Measurements from ENCODE around the gene ALDH6A1.
"Not testable (repeated sequence)": the region's sequence is repeated elsewhere in the genome, so short reads cannot be mapped to it uniquely, and the experiment has no call there.

ALDH6A1 gene

DNA sequence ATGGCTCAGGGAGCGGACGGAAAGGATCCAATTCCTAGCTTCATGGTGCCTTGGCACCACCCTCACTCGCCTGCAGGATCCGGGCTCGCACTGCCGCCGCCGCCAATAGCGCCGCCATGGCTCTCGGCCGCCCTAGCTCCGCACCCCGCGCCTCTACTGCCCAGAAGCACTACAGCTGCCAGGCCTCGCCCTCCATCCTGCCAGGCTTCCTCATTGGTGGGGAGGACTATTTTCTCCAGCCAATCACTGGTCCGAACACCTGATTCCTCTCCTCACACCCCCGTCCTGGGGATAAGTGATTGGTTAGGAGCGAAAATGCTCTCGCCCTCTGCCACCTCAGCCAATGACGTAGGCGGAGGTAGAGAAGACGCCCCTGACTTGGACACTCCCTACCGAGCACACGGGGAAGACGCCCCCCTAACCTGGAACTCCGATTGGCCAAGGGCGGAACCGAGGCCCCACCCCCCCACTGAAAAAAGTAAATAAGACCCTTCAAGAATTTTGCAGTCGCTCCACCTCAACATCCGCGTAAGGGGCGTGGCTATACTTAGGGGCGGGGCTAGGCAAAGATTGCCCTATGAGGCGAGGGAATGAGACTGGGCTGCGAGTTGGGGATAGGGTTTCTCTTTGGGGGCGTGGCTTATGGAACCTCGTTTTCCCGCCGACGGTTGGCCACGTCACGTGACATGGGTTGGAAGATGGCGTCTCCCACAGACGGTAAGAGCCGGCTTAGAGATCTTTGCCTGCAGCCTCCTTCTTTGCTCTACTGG lies at the start of gene ALDH6A1, which contains the start of gene LIN52:
Gene ALDH6A1, minus strand, starts transcription at position 177 of the 770 bp plus-strand sequence. Its CDS starts 59 bp downstream, at position 118.
Gene LIN52, plus strand, starts transcription at position 680 of the 770 bp plus-strand sequence. Its CDS starts 19 bp downstream, at position 699.
- Mint-ChIP-seq H3K36me3 (peaks cover 10% of the 10 kb centered on the region), H3K4me3 (peak within 1 kb of the TSS; percentile 98), H3K4me1 (peaks cover 36% of the 10 kb centered on the region), H3K27ac (peak within 1 kb of the TSS; percentile 88), H3K27me3 (no peaks in the 10 kb centered on the region), H3K9me3 (peaks cover 2% of the 10 kb centered on the region)
- peak; percentile 98 for ATAC-seq

DNA sequence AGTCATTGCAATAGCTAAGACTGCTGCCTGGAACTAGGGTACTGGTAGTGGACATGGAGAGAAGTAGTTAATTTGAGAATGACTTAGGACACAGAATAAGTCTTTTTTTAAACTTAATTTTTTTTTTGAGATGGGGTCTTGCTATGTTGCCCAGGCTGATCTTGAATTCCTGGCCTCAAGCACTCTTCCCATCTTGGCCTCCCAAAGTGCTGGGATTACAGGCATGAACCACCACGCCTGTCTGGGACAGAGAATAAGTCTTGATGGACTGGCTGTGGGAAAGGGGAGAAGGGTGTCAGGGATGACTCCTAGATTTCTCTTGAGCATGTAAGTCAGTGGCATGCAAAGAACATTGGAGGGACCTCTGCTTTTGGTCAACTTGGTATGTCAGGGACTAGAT lies 43.4 kb upstream of the ALDH6A1 start:
- H3K9me3 Mint-ChIP-seq = peaks cover 3% of the 10 kb centered on the region
- no peaks in the 10 kb centered on the region for H3K4me1 Mint-ChIP-seq
- H3K27ac Mint-ChIP-seq = no peak overlapping the region
- no peaks in the 10 kb centered on the region for H3K27me3 Mint-ChIP-seq
- H3K36me3 Mint-ChIP-seq = peaks cover 15% of the 10 kb centered on the region
- H3K4me3 Mint-ChIP-seq = no peak overlapping the region
- no peak for ATAC-seq

DNA sequence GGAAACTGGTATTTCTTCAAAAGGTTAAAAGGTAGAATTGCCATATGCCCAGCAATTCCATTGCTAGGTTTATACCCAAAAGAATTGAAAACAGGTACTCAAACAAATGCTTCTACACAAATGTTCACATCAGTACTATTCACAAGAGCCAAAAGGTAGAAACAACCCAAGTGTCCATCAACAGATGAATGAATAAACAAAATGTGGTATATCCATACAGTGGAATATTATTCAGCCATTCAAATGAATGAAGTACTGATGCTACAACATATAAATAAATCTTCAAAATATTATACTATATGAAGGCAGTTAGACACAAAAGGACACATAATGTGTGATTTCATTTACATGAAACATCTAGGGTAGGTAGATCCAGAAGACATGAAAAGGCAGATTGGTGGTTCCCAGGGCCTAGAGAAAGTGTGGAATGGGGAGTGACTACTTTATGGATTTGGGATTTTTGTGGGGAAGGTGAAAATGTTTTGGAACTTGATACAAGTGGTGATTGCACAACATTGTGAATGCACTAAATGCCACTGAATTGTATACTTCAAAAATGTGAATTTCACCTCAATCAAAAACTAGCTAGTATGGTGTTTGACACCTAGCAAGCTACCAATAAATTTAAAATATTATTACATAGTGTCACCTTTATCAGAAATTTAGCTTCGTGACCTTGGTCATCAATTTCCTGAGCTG lies 42.2 kb upstream of the ALDH6A1 start:
- peaks cover 15% of the 10 kb centered on the region for H3K36me3 Mint-ChIP-seq
- no peak for ATAC-seq

DNA sequence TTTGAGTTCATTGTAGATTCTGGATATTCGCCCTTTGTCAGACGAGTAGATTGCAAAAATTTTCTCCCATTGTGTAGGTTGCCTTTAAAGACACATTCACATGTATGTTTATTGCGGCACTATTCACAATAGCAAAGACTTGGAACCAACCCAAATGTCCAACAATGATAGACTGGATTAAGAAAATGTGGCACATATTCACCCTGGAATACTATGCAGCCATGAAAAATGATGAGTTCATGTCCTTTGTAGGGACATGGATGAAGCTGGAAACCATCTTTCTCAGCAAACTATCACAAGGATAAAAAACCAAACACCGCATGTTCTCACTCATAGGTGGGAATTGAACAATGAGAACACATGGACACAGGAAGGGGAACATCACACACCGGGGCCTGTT lies 41.2 kb upstream of the ALDH6A1 start:
- H3K4me1 Mint-ChIP-seq, H3K27me3 Mint-ChIP-seq, H3K27ac Mint-ChIP-seq, H3K4me3 Mint-ChIP-seq, ATAC-seq, H3K9me3 Mint-ChIP-seq: not testable (repeated sequence)
- H3K36me3 Mint-ChIP-seq = peaks cover 20% of the 10 kb centered on the region

More for the DNA sequence above, 42.2 kb upstream of the ALDH6A1 start:
- Mint-ChIP-seq H3K9me3 (peaks cover 3% of the 10 kb centered on the region), H3K27me3 (no peaks in the 10 kb centered on the region), H3K4me1 (no peaks in the 10 kb centered on the region), H3K4me3 (no peak overlapping the region), H3K27ac (no peak overlapping the region)

DNA sequence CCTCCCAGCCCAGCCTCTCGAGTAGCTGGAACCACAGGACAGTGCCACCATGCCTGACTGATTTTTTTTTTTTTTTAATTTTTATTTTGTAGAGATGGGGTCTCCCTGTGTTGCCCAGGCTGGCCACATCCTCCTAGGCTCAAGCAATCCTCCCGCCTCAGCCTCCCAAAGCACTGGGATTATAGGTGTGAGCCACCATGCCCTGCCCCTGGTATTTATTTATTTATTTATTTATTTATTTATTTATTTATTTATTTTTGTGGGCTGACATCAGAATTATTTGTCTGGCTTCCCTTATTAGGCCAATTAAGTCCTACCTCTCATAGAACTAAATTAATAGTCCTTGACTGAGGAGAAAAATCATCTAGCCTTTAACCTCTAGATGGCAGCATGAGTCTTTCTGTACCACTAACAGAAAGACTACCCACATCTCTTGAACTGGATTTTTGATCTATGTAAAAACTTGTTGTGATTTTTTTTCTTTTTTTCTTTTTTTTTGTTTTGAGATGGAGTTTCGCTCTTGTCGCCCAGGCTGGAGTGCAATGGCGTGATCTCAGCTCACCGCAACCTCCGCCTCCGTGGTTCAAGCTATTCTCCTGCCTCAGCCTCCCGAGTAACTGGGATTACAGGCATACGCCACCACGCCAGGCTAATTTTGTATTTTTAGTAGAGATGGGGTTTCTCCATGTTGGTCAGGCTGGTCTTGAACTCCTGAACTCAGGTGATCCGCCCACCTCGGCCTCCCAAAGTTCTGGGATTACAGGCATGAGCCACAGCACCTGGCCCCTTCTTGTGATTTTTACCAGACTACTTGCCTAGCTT lies 27.4 kb upstream of the ALDH6A1 start:
- not testable (repeated sequence) for H3K9me3 Mint-ChIP-seq, H3K4me1 Mint-ChIP-seq, H3K4me3 Mint-ChIP-seq, H3K27me3 Mint-ChIP-seq, H3K27ac Mint-ChIP-seq
- H3K36me3 Mint-ChIP-seq = peaks cover 36% of the 10 kb centered on the region
- ATAC-seq = peak; percentile 63

DNA sequence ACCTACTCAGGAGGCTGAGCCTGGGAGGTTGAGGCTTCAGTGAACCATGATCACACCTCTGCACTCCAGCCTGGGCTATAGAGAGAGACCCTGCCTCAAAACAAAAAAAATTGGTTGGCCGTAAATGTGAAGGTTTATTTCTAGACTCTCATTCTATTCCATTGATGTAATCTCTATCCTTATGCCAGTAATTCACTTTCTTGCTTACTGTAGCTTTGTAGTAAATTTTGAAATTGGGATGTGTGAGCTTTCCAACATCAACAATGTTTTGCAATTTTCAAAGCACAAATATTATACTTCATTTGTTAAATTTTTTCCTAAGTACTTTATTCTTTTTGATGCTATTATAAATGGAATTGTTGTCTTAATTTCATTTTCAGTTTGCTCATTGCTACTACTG lies 25.1 kb upstream of the ALDH6A1 start:
- ATAC-seq = no peak
- Mint-ChIP-seq H3K4me3 (no peak overlapping the region), H3K27ac (no peak overlapping the region), H3K4me1 (no peaks in the 10 kb centered on the region), H3K27me3 (no peaks in the 10 kb centered on the region), H3K36me3 (peaks cover 47% of the 10 kb centered on the region), H3K9me3 (no peaks in the 10 kb centered on the region)

DNA sequence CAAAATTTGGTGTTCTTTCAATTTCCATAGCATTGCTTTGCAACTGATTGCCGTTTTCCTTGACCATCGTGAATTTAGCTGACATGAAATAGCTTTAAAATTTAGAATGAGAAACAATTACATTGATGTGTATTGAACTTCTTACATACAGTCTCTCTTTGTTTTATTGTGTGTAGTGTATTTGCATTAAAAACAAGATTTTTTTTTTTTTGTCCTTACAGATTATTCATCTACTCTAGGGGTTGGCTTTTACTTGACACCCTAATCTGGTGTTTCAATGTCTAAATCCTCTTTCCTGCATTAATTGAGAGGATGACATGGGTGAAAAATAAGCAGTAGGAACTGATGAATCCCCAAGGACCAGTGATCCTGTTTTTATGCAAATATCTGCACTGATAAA lies 21.1 kb upstream of the ALDH6A1 start:
- no peak for ATAC-seq
- Mint-ChIP-seq H3K9me3 (no peaks in the 10 kb centered on the region), H3K36me3 (peaks cover 53% of the 10 kb centered on the region), H3K4me1 (no peaks in the 10 kb centered on the region), H3K4me3 (no peak overlapping the region), H3K27ac (no peak overlapping the region), H3K27me3 (no peaks in the 10 kb centered on the region)

DNA sequence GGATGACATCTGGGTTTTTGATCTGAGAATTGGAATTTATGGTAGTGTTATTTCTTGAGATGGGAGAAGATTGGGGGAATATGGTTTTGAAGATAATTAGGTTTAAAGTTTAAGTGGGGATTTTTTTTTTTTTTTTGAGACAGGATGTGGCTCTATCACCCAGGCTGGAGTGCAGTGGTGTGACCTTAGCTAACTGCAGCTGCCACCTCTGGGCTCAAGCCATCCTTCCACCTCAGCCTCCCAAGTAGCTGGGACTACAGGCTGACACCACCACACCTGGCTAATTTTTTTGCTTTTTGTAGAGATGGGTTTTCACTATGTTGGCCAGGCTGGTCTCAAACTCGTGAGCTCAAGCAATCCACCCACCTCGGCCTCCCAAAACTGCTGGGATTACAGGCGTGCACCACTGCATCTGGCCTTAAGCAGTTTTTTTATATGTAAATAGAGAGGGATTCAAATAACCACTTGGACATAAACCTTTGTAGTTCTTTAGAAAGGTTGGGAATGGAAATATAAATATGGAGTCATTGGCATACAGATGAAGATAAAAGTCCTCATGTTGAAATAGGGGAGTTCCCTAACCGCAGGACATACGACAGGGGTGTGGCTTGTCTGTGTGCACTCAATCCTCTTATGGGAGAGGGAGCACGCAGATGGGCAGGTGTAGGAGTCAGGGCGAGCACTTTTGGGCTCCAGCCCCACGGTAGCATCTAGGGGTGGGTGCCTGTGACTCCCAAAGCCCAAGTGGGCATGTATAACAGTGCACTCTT lies 5.2 kb upstream of the ALDH6A1 start:
- no peak for ATAC-seq
- Mint-ChIP-seq H3K27me3 (no peaks in the 10 kb centered on the region), H3K9me3 (peaks cover 2% of the 10 kb centered on the region), H3K36me3 (peaks cover 17% of the 10 kb centered on the region), H3K27ac (no peak overlapping the region), H3K4me1 (peaks cover 29% of the 10 kb centered on the region), H3K4me3 (no peak overlapping the region)

DNA sequence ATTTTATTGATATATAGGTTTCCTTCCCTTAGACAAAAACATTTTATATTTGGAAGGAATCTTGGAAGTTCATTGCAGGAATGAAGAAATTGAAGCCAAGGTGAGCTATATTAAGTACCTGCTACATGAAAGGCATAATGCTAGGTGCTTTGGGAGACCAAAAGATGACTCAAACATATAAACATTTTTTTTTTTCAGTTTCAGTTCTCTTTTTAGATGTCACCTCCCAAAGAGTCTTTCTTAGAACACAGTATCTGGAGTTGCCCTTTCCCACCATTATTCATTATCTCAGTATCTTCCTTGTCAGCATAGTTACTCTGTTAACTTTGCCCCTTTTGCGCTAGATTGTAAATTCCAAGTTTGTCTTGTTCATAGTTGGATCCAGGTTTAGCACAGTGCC lies 1.6 kb upstream of the ALDH6A1 start:
- Mint-ChIP-seq H3K9me3 (peaks cover 2% of the 10 kb centered on the region), H3K4me1 (peaks cover 36% of the 10 kb centered on the region), H3K27ac (peak overlapping the region; percentile 88), H3K27me3 (no peaks in the 10 kb centered on the region), H3K4me3 (peak overlapping the region; percentile 98), H3K36me3 (peaks cover 14% of the 10 kb centered on the region)
- no peak for ATAC-seq

DNA sequence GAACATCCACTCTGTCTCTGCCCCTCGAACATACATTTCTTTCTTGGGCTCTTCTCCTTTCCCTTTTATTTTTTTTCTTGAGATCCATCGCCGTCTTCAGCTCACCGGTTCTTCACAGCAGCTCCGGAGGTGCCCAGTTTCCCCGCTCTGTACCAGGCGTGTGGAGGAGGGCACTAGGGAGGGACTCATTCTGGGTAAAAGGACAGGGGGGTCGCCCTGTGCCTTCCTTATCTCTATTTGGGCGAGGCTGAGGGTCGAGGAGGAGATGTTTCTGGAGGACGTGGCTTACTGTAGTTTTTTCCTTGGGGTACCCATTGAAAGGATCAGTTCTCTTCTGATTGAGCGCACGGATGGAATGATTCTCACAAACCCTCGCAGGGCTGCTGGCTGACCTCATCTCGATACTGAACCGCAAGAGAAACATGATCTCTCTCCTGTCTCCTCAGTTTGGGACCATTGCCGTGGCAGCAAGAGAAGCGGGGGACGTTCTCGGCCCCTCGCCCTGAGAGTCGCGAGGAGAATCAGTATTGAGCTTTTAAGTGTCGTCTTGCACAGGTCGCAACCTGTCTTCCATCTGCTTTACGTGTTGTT lies 889 bp upstream of the ALDH6A1 start:
- peak; percentile 0 for ATAC-seq
- H3K27me3 Mint-ChIP-seq = no peaks in the 10 kb centered on the region
- peaks cover 2% of the 10 kb centered on the region for H3K9me3 Mint-ChIP-seq

DNA sequence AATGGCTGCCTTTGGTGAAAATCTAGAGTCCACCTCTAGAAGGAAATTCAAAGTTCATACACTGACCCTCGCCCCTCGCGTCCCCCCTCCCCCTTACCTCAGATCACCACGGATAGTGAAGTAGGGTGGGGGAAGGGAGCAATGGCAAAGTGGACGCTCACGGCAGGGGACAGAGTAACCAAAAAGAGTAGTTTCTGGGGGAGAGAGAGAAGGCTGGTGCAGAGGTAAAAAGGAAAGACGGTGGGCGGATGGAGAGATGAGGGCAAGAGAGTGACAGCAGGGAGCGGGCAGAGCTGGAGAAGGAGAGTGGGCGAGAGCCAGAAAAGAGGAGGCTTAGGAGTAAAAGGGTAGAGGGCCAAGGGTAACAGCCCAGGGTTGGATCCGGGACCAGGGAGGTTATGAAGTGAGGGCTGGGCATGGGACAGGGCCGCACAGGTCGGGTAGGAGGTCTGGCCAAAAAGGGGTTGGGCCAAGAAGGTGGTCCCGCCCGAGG lies 423 bp downstream of the ALDH6A1 start:
- Mint-ChIP-seq H3K9me3 (no peaks in the 10 kb centered on the region), H3K36me3 (peaks cover 4% of the 10 kb centered on the region), H3K4me3 (peak overlapping the region; percentile 98), H3K27ac (peak overlapping the region; percentile 88), H3K27me3 (no peaks in the 10 kb centered on the region), H3K4me1 (peaks cover 30% of the 10 kb centered on the region)
- ATAC-seq = peak; percentile 22

More for the DNA sequence above, 889 bp upstream of the ALDH6A1 start:
- peaks cover 36% of the 10 kb centered on the region for H3K4me1 Mint-ChIP-seq
- H3K4me3 Mint-ChIP-seq = peak overlapping the region; percentile 98
- peak overlapping the region; percentile 88 for H3K27ac Mint-ChIP-seq
- H3K36me3 Mint-ChIP-seq = peaks cover 10% of the 10 kb centered on the region

DNA sequence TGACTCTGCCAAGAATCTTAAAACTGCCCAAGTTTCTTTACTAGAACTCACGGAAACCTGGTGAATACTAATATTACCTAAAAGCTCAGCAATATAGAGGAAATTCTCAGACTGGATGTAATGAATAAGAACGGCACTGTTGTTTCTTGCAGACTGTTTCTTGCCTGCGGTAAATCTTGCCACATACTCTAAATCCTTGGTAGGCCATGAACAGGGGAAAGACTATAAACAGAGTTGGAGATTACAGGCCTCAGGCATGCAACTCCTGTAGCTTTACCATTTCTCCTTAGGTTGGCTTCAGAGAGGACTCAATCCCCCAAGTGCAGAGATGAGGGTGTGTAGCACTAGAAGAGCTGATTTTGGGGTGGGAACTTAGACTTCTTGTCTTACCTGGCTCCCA lies 1.1 kb downstream of the ALDH6A1 start:
- ATAC-seq = no peak
- no peak overlapping the region for H3K27ac Mint-ChIP-seq
- H3K4me3 Mint-ChIP-seq = peak overlapping the region; percentile 98

DNA sequence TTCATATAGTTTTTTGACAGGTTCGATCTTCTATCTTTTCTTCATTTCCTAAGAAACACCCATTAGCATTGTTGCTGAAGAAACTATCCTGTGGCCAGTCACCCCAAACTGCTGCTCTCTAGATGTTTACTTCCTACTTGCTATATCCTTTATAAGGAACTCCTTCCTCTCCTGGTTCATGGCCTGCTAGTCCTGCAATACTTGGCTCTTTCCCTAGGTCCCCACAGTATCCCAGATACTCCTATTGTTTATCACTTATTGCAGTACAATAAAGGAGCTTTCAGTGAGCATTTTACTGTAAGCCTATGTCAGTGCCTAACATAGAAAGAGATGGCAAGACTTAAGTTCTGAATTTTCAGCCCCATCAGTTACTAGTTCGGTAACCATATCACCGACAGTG lies 2.8 kb downstream of the ALDH6A1 start:
- no peaks in the 10 kb centered on the region for H3K36me3 Mint-ChIP-seq
- H3K27ac Mint-ChIP-seq = no peak overlapping the region
- H3K27me3 Mint-ChIP-seq = no peaks in the 10 kb centered on the region
- no peak for ATAC-seq
- H3K4me1 Mint-ChIP-seq = peaks cover 23% of the 10 kb centered on the region
- H3K9me3 Mint-ChIP-seq = no peaks in the 10 kb centered on the region
- H3K4me3 Mint-ChIP-seq = no peak overlapping the region

More for the DNA sequence above, 1.1 kb downstream of the ALDH6A1 start:
- H3K4me1 Mint-ChIP-seq = peaks cover 25% of the 10 kb centered on the region
- H3K36me3 Mint-ChIP-seq = no peaks in the 10 kb centered on the region
- no peaks in the 10 kb centered on the region for H3K9me3 Mint-ChIP-seq
- no peaks in the 10 kb centered on the region for H3K27me3 Mint-ChIP-seq

DNA sequence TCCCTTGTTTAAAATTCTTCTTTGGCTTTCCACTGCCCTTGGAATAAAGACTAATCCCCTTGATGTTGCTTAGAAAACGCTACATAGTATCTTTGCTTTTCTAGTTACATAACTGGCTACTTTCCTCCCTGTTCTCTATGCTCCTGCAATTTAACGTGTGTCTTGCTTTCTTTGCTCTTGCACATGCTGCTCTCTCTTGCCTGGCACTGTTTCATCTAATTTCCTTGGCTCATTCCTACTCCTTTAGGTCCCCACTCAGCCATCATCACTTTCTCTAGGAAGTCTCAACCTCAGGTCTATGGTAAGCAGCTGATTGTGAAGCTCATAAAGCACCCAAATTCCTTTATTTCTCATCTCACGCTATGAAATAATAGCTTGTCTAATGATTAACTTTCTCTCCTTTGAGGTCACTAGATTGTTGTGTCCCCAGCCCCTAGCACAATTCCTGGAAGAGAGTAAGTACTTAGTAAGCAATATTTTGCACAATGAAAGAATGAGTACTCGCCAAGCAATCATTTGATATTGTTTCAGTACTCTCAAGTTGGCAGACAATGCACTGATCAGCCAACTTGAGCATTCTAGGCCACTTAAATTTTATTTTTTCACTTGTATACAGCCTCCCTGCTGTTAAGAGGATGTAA lies 3.3 kb downstream of the ALDH6A1 start:
- H3K4me1 Mint-ChIP-seq = peaks cover 17% of the 10 kb centered on the region
- no peaks in the 10 kb centered on the region for H3K9me3 Mint-ChIP-seq
- H3K4me3 Mint-ChIP-seq = no peak overlapping the region
- no peaks in the 10 kb centered on the region for H3K36me3 Mint-ChIP-seq
- H3K27ac Mint-ChIP-seq = no peak overlapping the region
- ATAC-seq = no peak
- H3K27me3 Mint-ChIP-seq = no peaks in the 10 kb centered on the region

All from stimulated activated memory B cell treated with anti-CD40 and anti-IgM and Interleukin-4, amounts not matched to agents 10 μg/mL and 1 μg/mL and 100 μg/mL, for 72 hours (primary cell).